Measurements from ENCODE around the gene CADPS2. TPM values are rescaled to one million over a fixed set of nuclear protein-coding genes. Genes with fewer than 3 reads are reported as not detected.

Gene CADPS2
- total and polyA plus RNA-seq, 10 of the 15 experiments (the other 5 are each of a cell fraction or from before 2014, with no cell fraction given): 0.05 to 7.5 (median 0.25) TPM

DNA sequence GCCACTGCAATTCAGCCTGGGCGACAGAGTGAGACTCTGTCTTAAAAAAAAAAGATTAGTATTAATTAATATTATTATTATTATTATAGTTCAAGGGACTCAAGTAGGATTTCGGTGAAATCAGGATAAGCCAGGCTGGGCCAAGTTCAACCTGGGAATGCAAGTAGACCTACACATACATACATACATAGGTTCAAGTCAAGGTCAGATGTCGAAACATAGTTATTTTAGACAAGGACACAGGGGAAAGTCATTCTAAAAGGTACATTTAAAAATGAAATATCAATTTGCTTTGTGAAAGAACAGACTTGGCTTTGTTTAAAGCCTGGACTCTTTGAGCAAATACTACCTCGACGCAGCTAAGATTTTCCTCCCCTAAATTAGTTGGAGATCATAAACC lies 336.7 kb downstream of the CADPS2 start (continued):
- no peak for TF ChIP-seq NR2F1 (conservative IDR thresholded peaks at IDR 0.05)

- BruUV-seq (replicated peaks): no TSS peak
- POLR2A ChIA-PET: interaction anchor here (1.3 kb wide), 1 partner anchor 92 kb away, joined by 4 read pairs; no protein-coding TSS in a partner anchor
- intact Hi-C loops (cut with micrococcal nuclease; ENCODE audit: unreplicated experiment): no loop called here
These were observed 339.8 kb downstream of the CADPS2 start for GRCh38 chr7:122546496-122546895.

More at GRCh38 chr7:122546496-122546895, 339.8 kb downstream of the CADPS2 start:
- ChIA-PET CTCF (interaction anchor here (0.6 to 2.0 kb wide), 6 partner anchors 11 to 523 kb away, joined by 3 to 8 read pairs (median 3); no protein-coding TSS in a partner anchor), SMC1A (ENCODE audit: uncharacterized antibody, unreplicated experiment) (interaction anchor here (0.6 to 3.5 kb wide), 3 partner anchors 12 to 85 kb away, joined by 3 to 19 read pairs (median 3); no protein-coding TSS in a partner anchor), RAD21 (ENCODE audit: unreplicated experiment) (interaction anchor here (1.1 kb wide), 1 partner anchor 13 kb away, joined by 4 read pairs; no protein-coding TSS in a partner anchor)
- FAIRE-seq (no peak), ATAC-seq (no peak), DNase-seq (ENCODE audit: low read depth, low spot score) (no peak)
- H4K20me1 ChIP-seq (ENCODE audit: control insufficient read depth, insufficient read depth): no peaks in the 10 kb centered on the region
- H3K36me3 ChIP-seq (ENCODE audit: control insufficient read depth in 2 of 2, insufficient read depth in 2 of 2, low read length in 1 of 2): no peaks in the 10 kb centered on the region
- H3K27ac ChIP-seq (ENCODE audit: control insufficient read depth, insufficient read depth): no peak overlapping the region
- H3K27me3 ChIP-seq (replicated peaks in 1 of 2; ENCODE audit: control insufficient read depth in 2 of 2, insufficient read depth in 2 of 2, low read length in 1 of 2): no peaks in the 10 kb centered on the region
- H3K4me1 ChIP-seq (ENCODE audit: control insufficient read depth, insufficient read depth, low read length): peaks cover 2% of the 10 kb centered on the region; the same call in 1 of the 2 replicates
- no peaks in the 10 kb centered on the region for H3K79me2 ChIP-seq (ENCODE audit: control insufficient read depth, insufficient read depth, low read length)
- H3K4me3 ChIP-seq: no peak overlapping the region
- no peak overlapping the region for H2AFZ ChIP-seq (ENCODE audit: control insufficient read depth, low read depth, low read length)
- no peak overlapping the region for H3K4me2 ChIP-seq (ENCODE audit: control insufficient read depth, insufficient read depth)
- no peaks in the 10 kb centered on the region for H3K9me3 ChIP-seq (replicated peaks; ENCODE audit: control insufficient read depth, insufficient read depth, low read length)
- TF ChIP-seq MYC (IDR thresholded peaks at IDR 0.05; ENCODE audit: insufficient read depth, insufficient read length, insufficient replicate concordance, low read length, severe bottlenecking) (no peak), PAX5 (IDR thresholded peaks at IDR 0.05; ENCODE audit: borderline replicate concordance, low read depth, low read length) (no peak), CHD2 (IDR thresholded peaks at IDR 0.05; ENCODE audit: borderline replicate concordance, low read depth, low read length) (no peak), NR2C2 (IDR thresholded peaks at IDR 0.05; ENCODE audit: borderline replicate concordance, control insufficient read depth, insufficient read length, low read depth) (no peak), HDGF (IDR thresholded peaks at IDR 0.05) (no peak), CBFB (IDR thresholded peaks at IDR 0.05; ENCODE audit: low read depth) (no peak), SIN3A (IDR thresholded peaks at IDR 0.05; ENCODE audit: low read depth, low read length) (no peak), FOS (IDR thresholded peaks at IDR 0.05; ENCODE audit: borderline replicate concordance, extremely low read depth, insufficient read length) (no peak), POLR2AphosphoS2 (IDR thresholded peaks at IDR 0.05; ENCODE audit: low read depth, low read length) (no peak)
- WGBS (ENCODE audit: insufficient coverage, insufficient replicate concordance, low lambda C conversion rate, missing lambda C conversion rate): 22% methylated on average over 2 of the region's 2 CpGs
- in situ Hi-C loops (cut with MboI): no loop called here
- no peak overlapping the region for H3K9ac ChIP-seq (ENCODE audit: control insufficient read depth, insufficient read depth, low read length)
